Ectodermal cell (in vitro differentiated cells): ENCODE measurements around the gene BLTP1.

Source experiments
- H3K27ac ChIP-seq: 2 replicates; pipeline ENCODE4 v1.7.0; 2013; ENCODE audit warnings: mild to moderate bottlenecking, low read depth, low read length; ENCODE audit not compliant: insufficient read depth, poor library complexity, severe bottlenecking
- H3K27me3 ChIP-seq: 2 replicates; pipeline ENCODE4 v1.7.0; 2013; ENCODE audit warnings: mild to moderate bottlenecking, low read length; ENCODE audit not compliant: insufficient read depth, control insufficient read depth, poor library complexity, severe bottlenecking
- H3K36me3 ChIP-seq: one replicate; pipeline ENCODE4 v1.7.0; 2013; ENCODE audit warnings: low read length; ENCODE audit not compliant: control insufficient read depth, insufficient read depth
- H3K4me1 ChIP-seq: one replicate; pipeline ENCODE4 v1.7.0; 2013; ENCODE audit warnings: low read length; ENCODE audit not compliant: control insufficient read depth, insufficient read depth
- H3K4me3 ChIP-seq: 2 replicates; pipeline ENCODE4 v1.7.0; 2013; ENCODE audit warnings: low read depth, low read length, control low read depth; ENCODE audit not compliant: insufficient read depth
- H3K9me3 ChIP-seq: 2 replicates; pipeline ENCODE4 v1.7.0; 2013; ENCODE audit warnings: mild to moderate bottlenecking, low read length, moderate library complexity; ENCODE audit not compliant: control insufficient read depth
- WGBS, 2 experiments: methylation state at CpG; one replicate each; pipeline ENCODE4 v1.1.7; 2013; ENCODE audit warnings: missing lambda C conversion rate in 2 of 2; 5-methylcytosine and 5-hydroxymethylcytosine counted together

Gene BLTP1

DNA sequence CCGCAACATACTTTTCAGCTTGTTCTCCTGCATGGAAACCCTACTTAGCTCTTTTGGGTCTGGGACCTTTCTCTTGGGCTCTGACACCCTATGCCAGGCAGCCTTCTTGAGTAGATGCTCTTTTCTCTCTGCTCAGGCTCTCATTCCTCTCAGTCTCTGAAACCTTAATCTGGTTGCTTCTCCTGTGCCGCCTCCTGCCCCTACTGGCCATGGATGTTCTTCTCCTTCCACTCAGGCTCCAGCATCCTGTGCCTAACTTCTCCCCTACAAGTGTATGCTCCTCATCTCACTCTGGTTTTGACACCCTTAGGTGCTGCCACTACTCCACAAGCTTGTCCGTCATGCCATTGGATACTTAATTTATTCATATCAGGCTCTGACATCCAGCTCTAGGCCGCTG lies 15.2 kb downstream of the BLTP1 start:
- WGBS, 2 experiments: 89 to 96% methylated on average over 4 of the region's 4 CpGs
- Histone ChIP-seq H3K9me3 (no peaks in the 10 kb centered on the region), H3K36me3 (no peaks in the 10 kb centered on the region), H3K27me3 (no peaks in the 10 kb centered on the region), H3K4me1 (no peaks in the 10 kb centered on the region), H3K27ac (no peak overlapping the region), H3K4me3 (no peak overlapping the region)

GRCh38 chr4:122170775-122171174 lies 18.6 kb downstream of the BLTP1 start:
- no CpG with 5 or more reads among the region's 1 CpG for WGBS, 2 experiments
- Histone ChIP-seq H3K27me3 (no peaks in the 10 kb centered on the region), H3K4me3 (no peak overlapping the region), H3K4me1 (no peaks in the 10 kb centered on the region), H3K9me3 (no peaks in the 10 kb centered on the region), H3K27ac (no peak overlapping the region), H3K36me3 (peaks cover 4% of the 10 kb centered on the region)

- no peaks in the 10 kb centered on the region for H3K9me3 ChIP-seq
- no peaks in the 10 kb centered on the region for H3K4me1 ChIP-seq
- no peak overlapping the region for H3K4me3 ChIP-seq
- H3K27me3 ChIP-seq: no peaks in the 10 kb centered on the region
- no peak overlapping the region for H3K27ac ChIP-seq
- H3K36me3 ChIP-seq: peaks cover 5% of the 10 kb centered on the region
Observed at GRCh38 chr4:122171323-122171722, 19.2 kb downstream of the BLTP1 start.

DNA sequence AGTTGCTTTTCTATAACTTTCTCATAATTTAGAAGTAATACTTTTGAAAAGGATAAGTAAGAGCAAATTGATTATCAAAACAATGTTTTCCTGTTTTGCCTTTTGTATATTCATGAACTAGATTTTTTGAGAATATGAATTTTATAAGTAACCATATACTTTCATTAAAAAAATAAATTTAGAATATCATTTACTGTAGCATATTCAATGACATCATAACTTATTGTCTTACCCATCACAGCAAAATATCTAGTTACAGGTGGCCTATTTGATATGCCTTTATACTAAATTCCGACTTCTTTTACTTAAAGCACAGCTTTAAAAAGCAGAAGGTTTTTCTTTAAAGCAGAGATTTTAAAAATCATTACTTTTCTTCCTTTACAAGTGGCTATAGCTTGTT lies 20.1 kb downstream of the BLTP1 start:
- Histone ChIP-seq H3K4me1 (no peaks in the 10 kb centered on the region), H3K9me3 (no peaks in the 10 kb centered on the region), H3K27me3 (no peaks in the 10 kb centered on the region), H3K27ac (no peak overlapping the region), H3K36me3 (peaks cover 5% of the 10 kb centered on the region), H3K4me3 (no peak overlapping the region)
- 83 to 100% methylated on average over 1 of the region's 1 CpG for WGBS, 2 experiments

DNA sequence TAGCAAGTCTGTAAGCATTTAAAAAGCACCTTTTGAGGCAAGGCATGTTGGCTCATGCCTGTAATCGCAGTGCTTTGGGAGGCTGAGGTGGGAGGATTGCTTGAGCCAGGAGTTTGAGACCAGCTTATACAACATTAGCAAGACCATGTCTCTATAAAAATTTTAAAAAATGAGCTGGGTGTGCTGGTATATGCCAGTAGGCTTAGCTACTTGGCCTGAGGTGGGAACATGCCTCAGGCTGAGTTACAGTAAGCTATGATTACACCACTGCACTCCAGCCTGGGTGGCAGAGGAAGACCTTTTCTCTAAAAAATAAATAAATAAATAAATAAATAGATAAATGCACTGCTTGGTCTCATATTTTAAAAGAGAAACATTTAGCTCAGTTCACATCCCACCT lies 26.8 kb downstream of the BLTP1 start:
- Histone ChIP-seq H3K27me3 (no peaks in the 10 kb centered on the region), H3K9me3 (no peaks in the 10 kb centered on the region), H3K4me1 (no peaks in the 10 kb centered on the region), H3K4me3 (no peak overlapping the region), H3K27ac (no peak overlapping the region), H3K36me3 (peaks cover 5% of the 10 kb centered on the region)
- WGBS, 2 experiments: 100% methylated on average over 1 of the region's 1 CpG

DNA sequence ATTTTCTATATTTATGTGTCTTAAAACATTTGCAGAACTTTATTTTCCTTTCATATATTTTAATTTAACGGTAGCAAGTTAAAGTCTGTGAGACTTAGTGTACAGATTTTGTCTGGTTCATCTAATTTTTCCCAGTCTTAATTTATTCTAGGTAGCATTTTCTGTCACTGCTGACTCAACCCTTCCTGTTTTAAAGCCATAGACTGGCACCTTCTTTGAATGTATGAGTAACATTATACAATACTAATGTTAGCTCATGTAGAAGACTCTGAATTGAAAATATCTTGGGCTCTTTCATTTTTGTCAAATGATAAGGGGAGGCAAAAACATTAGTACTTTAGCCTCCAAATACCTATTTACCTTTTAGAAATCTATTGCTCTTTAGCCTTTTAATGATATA lies 43.6 kb downstream of the BLTP1 start:
- WGBS, 2 experiments: 100% methylated on average over 1 of the region's 1 CpG
- Histone ChIP-seq H3K9me3 (no peaks in the 10 kb centered on the region), H3K36me3 (peaks cover 4% of the 10 kb centered on the region), H3K4me1 (no peaks in the 10 kb centered on the region), H3K27ac (no peak overlapping the region), H3K4me3 (no peak overlapping the region), H3K27me3 (no peaks in the 10 kb centered on the region)
